Transverse colon (tissue), 4 donors: Measurements from ENCODE around the gene SAT2.

Experiments
- CTCF ChIP-seq, 5 experiments: fragments of 200-600 bp in 3 of 5; fragments of 450-650 bp in 2 of 5; sonication (generic) in 3 of 5; IDR thresholded peaks; 1 replicate in 2 of 5; 2 replicates in 3 of 5; pipeline ENCODE4 v1.5.1; 2016 to 2017; ENCODE audit warnings: antibody characterized with exemption in 5 of 5, inconsistent platforms in 3 of 5, mild to moderate bottlenecking in 2 of 5, moderate library complexity in 1 of 5
- EP300 ChIP-seq: sonication (generic); formaldehyde crosslinking; IDR thresholded peaks from one replicate; pipeline ENCODE4 v1.6.1; 2017; ENCODE audit warnings: antibody characterized with exemption, low read depth
- POLR2A ChIP-seq: fragments of 450-650 bp; IDR thresholded peaks from one replicate; pipeline ENCODE4 v1.6.1; 2016; ENCODE audit warnings: antibody characterized with exemption, mild to moderate bottlenecking, moderate library complexity
- POLR2AphosphoS5 ChIP-seq, 3 donors: sonication (generic); formaldehyde crosslinking; IDR thresholded peaks; one replicate each; pipeline ENCODE4 v1.6.1; 2016; ENCODE audit warnings: antibody characterized with exemption in 3 of 3

GRCh38 chr17:7674934-7675333 is 47.3 kb upstream of the SAT2 start:
- TF ChIP-seq POLR2AphosphoS5 (IDR thresholded peaks at IDR 0.05) (no peak), EP300 (no peak), CTCF (IDR thresholded peaks at IDR 0.05) (no peak), POLR2A (no peak)
